SK-N-SH treated with all-trans-retinoic acid at 6 μM for 48 hours (cell line): ENCODE data around the gene CDH22.

Experiments used
- ATAC-seq: fragments of 200-7000 bp; cut with Tn5 transposase; 3 replicates; pipeline ENCODE4 v1.9.1; 2020; ENCODE audit warnings: mild to moderate bottlenecking, moderate library complexity
- ARNTL ChIP-seq: fragments of 450-650 bp; formaldehyde crosslinking; IDR thresholded peaks from 2 replicates; pipeline ENCODE4 v1.5.0; 2020; ENCODE audit warnings: low read depth, mild to moderate bottlenecking, moderate library complexity, borderline replicate concordance
- BACH2 ChIP-seq: fragments of 250-450 bp; sonication (Bioruptor Pico); IDR thresholded peaks from 2 replicates; pipeline ENCODE4 v1.9.0; 2021; ENCODE audit warnings: mild to moderate bottlenecking, borderline replicate concordance
- ESRRG ChIP-seq: fragments of 250-450 bp; sonication (Bioruptor Pico); IDR thresholded peaks from 2 replicates; pipeline ENCODE4 v1.6.1; 2021; ENCODE audit warnings: mild to moderate bottlenecking
- OSR1 ChIP-seq: fragments of 250-450 bp; sonication (Bioruptor Pico); IDR thresholded peaks from 2 replicates; pipeline ENCODE4 v1.8.0; 2022; ENCODE audit warnings: moderate library complexity, mild to moderate bottlenecking, inconsistent platforms
- PPARA ChIP-seq: fragments of 250-450 bp; sonication (Bioruptor Pico); IDR thresholded peaks from 2 replicates; pipeline ENCODE4 v1.5.0; 2020; ENCODE audit warnings: mild to moderate bottlenecking, borderline replicate concordance
- RARB ChIP-seq: fragments of 250-450 bp; sonication (Bioruptor Pico); IDR thresholded peaks from 2 replicates; pipeline ENCODE4 v1.8.0; 2021; ENCODE audit warnings: mild to moderate bottlenecking, moderate library complexity
- TCF4 ChIP-seq: fragments of 250-450 bp; sonication (Bioruptor Pico); IDR thresholded peaks from 2 replicates; pipeline ENCODE4 v1.8.0; 2021; ENCODE audit warnings: mild to moderate bottlenecking, moderate library complexity, borderline replicate concordance
- TOX ChIP-seq: fragments of 250-450 bp; sonication (Bioruptor Pico); IDR thresholded peaks from 2 replicates; pipeline ENCODE4 v1.8.0; 2021; ENCODE audit warnings: mild to moderate bottlenecking, moderate library complexity, borderline replicate concordance
- ZC3H10 ChIP-seq: fragments of 250-450 bp; sonication (Bioruptor Pico); IDR thresholded peaks from 2 replicates; pipeline ENCODE4 v1.5.1; 2021; ENCODE audit warnings: mild to moderate bottlenecking, moderate library complexity
- ZFP3 ChIP-seq: fragments of 250-450 bp; sonication (Bioruptor Pico); IDR thresholded peaks from 2 replicates; pipeline ENCODE4 v1.5.0; 2020; ENCODE audit warnings: mild to moderate bottlenecking, moderate library complexity
- ZFP30 ChIP-seq: fragments of 450-650 bp; formaldehyde crosslinking; IDR thresholded peaks from 2 replicates; pipeline ENCODE4 v1.5.0; 2022; ENCODE audit warnings: mild to moderate bottlenecking, moderate library complexity
- ZNF565 ChIP-seq: fragments of 450-650 bp; formaldehyde crosslinking; conservative IDR thresholded peaks from 2 replicates; pipeline ENCODE4 v1.5.0; 2020; ENCODE audit warnings: low read depth, mild to moderate bottlenecking, moderate library complexity
- ZNF70 ChIP-seq: fragments of 450-650 bp; formaldehyde crosslinking; IDR thresholded peaks from 2 replicates; pipeline ENCODE4 v1.5.0; 2020; ENCODE audit warnings: mild to moderate bottlenecking, moderate library complexity
- ZNF8 ChIP-seq: fragments of 450-650 bp; formaldehyde crosslinking; IDR thresholded peaks from 2 replicates; pipeline ENCODE4 v1.5.0; 2020; ENCODE audit warnings: mild to moderate bottlenecking, moderate library complexity
- TF ChIP-seq, protein P1 (sequence below): fragments of 250-450 bp; sonication (Bioruptor Pico); IDR thresholded peaks from 2 replicates; pipeline ENCODE4 v1.5.1; 2020; ENCODE audit warnings: low read depth, mild to moderate bottlenecking, moderate library complexity
- TF ChIP-seq, protein P2 (sequence below): fragments of 250-450 bp; sonication (Bioruptor Pico); IDR thresholded peaks from 2 replicates; pipeline ENCODE4 v1.8.0; 2021; ENCODE audit warnings: low read depth, mild to moderate bottlenecking, moderate library complexity, borderline replicate concordance
- TF ChIP-seq, protein P3 (sequence below): fragments of 250-450 bp; sonication (Bioruptor Pico); IDR thresholded peaks from 2 replicates; pipeline ENCODE4 v1.8.0; 2020; ENCODE audit warnings: mild to moderate bottlenecking, moderate library complexity, borderline replicate concordance
- TF ChIP-seq, protein P4 (sequence below): fragments of 250-450 bp; sonication (Bioruptor Pico); IDR thresholded peaks from 2 replicates; pipeline ENCODE4 v1.5.0; 2020; ENCODE audit warnings: mild to moderate bottlenecking, moderate library complexity

The CDH22 gene

DNA sequence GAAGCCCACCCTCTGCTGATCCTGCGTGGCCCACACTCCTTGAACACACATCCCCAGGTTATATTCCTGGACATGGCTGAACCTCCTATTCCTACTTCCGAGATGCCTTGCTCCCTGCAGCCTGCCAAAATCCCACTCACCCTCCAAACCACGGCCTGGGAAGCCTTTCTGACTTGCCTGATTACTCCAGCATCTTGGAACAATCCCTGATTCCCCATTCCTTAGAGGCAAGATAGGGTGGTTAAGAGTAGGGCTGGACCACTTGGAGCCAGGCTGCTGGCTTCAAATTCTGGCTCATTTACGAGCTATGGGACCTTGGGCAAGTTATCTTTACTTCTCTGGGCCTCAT is 45.9 kb upstream of the CDH22 start:
- no peak for ATAC-seq
- TF ChIP-seq ZFP3 (CRISPR knock-in tag) = no peak

DNA sequence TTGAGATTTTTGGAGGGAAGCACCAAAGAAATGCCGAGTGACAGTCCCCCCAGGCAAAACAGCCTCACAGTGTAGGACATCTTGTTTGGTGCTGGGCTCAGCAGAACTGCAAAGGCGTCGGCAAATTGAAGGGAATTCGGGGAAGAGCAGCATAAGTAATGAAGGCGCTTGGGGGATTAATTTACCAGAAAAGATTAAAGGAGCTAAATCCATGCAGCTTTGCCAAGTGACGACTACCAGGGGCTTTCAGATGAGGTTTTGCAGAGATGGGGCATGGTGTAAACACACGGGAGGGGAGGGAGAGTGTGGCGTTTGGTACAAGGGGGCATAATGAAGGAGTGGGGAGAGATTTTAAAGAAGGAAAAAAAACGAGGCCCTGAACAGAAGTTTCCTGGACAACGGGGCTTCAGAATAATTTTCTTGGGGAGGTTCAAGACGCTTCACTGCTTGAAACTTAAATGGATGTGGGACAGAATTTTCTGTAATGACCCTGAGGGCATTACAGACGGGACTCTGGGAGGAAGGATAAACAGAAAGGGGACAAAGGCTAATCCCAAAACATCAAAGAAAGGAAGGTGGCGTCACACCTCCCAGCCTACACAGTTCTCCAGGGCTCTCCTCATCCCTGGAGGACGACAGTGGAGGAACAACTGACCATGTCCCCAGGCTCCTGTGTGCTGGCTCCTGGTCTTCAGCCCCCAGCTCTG is 45.4 kb upstream of the CDH22 start:
- no peak for TF ChIP-seq ZFP30 (CRISPR knock-in tag)
- TF ChIP-seq BACH2 = no peak
- TF ChIP-seq, protein P1, sequence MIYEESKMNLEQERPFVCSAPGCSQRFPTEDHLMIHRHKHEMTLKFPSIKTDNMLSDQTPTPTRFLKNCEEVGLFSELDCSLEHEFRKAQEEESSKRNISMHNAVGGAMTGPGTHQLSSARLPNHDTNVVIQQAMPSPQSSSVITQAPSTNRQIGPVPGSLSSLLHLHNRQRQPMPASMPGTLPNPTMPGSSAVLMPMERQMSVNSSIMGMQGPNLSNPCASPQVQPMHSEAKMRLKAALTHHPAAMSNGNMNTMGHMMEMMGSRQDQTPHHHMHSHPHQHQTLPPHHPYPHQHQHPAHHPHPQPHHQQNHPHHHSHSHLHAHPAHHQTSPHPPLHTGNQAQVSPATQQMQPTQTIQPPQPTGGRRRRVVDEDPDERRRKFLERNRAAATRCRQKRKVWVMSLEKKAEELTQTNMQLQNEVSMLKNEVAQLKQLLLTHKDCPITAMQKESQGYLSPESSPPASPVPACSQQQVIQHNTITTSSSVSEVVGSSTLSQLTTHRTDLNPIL (CRISPR knock-in tag) = no peak
- no peak for TF ChIP-seq TOX
- no peak for TF ChIP-seq RARB (CRISPR knock-in tag)
- TF ChIP-seq TCF4 (CRISPR knock-in tag) = no peak
- TF ChIP-seq ZNF8 (CRISPR knock-in tag) = no peak
- no peak for TF ChIP-seq ZNF565 (CRISPR knock-in tag)
- TF ChIP-seq, protein P2, sequence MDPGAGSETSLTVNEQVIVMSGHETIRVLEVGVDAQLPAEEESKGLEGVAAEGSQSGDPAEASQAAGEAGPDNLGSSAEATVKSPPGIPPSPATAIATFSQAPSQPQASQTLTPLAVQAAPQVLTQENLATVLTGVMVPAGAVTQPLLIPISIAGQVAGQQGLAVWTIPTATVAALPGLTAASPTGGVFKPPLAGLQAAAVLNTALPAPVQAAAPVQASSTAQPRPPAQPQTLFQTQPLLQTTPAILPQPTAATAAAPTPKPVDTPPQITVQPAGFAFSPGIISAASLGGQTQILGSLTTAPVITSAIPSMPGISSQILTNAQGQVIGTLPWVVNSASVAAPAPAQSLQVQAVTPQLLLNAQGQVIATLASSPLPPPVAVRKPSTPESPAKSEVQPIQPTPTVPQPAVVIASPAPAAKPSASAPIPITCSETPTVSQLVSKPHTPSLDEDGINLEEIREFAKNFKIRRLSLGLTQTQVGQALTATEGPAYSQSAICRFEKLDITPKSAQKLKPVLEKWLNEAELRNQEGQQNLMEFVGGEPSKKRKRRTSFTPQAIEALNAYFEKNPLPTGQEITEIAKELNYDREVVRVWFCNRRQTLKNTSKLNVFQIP = no peak
- TF ChIP-seq ESRRG (CRISPR knock-in tag) = no peak
- TF ChIP-seq, protein P3, sequence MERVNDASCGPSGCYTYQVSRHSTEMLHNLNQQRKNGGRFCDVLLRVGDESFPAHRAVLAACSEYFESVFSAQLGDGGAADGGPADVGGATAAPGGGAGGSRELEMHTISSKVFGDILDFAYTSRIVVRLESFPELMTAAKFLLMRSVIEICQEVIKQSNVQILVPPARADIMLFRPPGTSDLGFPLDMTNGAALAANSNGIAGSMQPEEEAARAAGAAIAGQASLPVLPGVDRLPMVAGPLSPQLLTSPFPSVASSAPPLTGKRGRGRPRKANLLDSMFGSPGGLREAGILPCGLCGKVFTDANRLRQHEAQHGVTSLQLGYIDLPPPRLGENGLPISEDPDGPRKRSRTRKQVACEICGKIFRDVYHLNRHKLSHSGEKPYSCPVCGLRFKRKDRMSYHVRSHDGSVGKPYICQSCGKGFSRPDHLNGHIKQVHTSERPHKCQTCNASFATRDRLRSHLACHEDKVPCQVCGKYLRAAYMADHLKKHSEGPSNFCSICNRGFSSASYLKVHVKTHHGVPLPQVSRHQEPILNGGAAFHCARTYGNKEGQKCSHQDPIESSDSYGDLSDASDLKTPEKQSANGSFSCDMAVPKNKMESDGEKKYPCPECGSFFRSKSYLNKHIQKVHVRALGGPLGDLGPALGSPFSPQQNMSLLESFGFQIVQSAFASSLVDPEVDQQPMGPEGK (CRISPR knock-in tag) = no peak
- no peak for TF ChIP-seq OSR1 (CRISPR knock-in tag)
- no peak for TF ChIP-seq ZC3H10 (CRISPR knock-in tag)
- TF ChIP-seq ARNTL (CRISPR knock-in tag) = no peak
- TF ChIP-seq ZNF70 (CRISPR knock-in tag) = no peak
- TF ChIP-seq PPARA (CRISPR knock-in tag) = no peak
- ATAC-seq = no peak

DNA sequence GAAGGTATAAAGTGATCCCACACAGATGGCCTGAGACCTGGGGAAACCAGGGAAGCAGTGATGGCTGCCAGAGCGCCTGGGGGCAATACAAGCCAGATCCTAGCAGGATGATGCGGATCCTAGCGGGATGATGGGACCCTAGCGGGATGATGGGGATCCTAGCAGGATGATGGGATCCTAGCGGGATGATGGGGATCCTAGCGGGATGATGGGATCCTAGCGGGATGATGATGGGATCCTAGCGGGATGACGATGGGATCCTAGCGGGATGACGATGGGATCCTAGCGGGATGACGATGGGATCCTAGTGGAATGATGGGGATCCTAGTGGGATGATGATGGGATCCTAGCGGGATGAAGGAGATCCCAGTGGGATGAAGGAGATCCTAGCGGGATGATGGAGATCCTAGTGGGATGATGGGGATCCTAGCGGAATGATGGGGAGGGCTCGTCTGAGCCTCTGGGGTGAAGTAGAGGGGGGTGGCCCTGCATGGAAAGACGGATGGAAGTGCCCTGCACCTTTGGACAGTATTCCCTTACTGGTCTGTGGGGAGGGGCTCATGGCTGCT is 44.2 kb upstream of the CDH22 start:
- no peak for ATAC-seq
- TF ChIP-seq ARNTL (CRISPR knock-in tag) (no peak), ZNF565 (CRISPR knock-in tag) (no peak), ZNF70 (CRISPR knock-in tag) (no peak), TCF4 (CRISPR knock-in tag) (no peak), OSR1 (CRISPR knock-in tag) (no peak)
- TF ChIP-seq, protein P4, sequence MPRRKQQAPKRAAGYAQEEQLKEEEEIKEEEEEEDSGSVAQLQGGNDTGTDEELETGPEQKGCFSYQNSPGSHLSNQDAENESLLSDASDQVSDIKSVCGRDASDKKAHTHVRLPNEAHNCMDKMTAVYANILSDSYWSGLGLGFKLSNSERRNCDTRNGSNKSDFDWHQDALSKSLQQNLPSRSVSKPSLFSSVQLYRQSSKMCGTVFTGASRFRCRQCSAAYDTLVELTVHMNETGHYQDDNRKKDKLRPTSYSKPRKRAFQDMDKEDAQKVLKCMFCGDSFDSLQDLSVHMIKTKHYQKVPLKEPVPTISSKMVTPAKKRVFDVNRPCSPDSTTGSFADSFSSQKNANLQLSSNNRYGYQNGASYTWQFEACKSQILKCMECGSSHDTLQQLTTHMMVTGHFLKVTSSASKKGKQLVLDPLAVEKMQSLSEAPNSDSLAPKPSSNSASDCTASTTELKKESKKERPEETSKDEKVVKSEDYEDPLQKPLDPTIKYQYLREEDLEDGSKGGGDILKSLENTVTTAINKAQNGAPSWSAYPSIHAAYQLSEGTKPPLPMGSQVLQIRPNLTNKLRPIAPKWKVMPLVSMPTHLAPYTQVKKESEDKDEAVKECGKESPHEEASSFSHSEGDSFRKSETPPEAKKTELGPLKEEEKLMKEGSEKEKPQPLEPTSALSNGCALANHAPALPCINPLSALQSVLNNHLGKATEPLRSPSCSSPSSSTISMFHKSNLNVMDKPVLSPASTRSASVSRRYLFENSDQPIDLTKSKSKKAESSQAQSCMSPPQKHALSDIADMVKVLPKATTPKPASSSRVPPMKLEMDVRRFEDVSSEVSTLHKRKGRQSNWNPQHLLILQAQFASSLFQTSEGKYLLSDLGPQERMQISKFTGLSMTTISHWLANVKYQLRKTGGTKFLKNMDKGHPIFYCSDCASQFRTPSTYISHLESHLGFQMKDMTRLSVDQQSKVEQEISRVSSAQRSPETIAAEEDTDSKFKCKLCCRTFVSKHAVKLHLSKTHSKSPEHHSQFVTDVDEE = no peak
- TF ChIP-seq, protein P3 (CRISPR knock-in tag) = no peak
- TF ChIP-seq, all 23 proteins: peak for 0
